NCI-H187 (cell line): Measurements from ENCODE around the gene NSUN6.
"Not testable (repeated sequence)": the region's sequence is repeated elsewhere in the genome, so short reads cannot be mapped to it uniquely, and the experiment has no call there.

Source experiments
- DNase-seq, 2 experiments: peaks; one replicate each; lab custom pipeline; 2025; lab: John Stamatoyannopoulos, UW

The NSUN6 gene

GRCh38 chr10:18607503-18608378, 43.6 kb downstream of the NSUN6 start:
- no peak for DNase-seq

GRCh38 chr10:18606051-18606695, 45.2 kb downstream of the NSUN6 start:
- DNase-seq: no peak

GRCh38 chr10:18601321-18601720, 50.1 kb downstream of the NSUN6 start:
- DNase-seq: no peak

DNA sequence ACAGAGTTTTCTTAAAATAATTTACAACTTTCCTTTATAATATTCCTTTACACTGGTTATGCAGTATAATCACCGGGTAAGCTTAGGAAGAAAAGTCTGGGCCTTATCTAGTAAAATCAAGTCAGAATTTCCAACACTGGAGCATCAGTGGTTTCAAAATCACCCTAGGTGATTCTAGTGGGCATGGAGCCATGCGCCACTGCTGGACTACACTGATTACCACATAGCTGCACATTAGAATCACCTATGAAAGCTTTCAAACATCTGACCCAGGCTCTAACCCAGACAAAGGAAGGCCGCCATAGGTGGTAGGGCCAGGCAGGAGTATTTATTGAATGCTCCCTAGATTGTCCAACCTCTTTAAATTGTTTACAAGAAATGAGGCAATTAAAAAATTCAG, 52.0 kb downstream of the NSUN6 start:
- DNase-seq: no peak

DNA sequence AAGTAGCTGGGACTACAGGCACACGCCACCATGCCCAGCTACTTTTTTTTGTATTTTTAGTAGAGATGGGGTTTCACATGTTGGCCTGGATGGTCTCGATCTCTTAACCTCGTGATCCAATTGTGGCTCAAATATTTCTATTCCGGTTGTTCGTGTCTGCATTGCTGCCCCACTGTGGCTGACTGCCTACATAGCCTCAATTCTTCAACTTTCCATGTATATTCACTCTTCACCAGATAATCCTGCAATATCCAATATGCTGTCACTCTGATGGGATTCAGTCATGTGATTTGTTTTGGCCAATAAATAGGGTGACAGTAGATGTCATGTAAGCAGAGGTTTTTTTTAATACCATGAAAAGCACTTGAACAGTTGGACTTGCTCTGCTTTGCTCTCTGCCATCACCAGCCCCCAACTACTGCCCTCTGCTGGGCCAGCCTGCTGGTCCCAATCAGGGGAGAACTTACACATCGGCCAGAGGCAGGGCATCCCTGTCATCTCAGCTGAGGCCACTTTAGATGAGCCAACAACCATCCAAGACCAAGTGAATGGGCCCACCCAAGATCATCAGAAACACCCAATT, 56.7 kb downstream of the NSUN6 start:
- no peak for DNase-seq

- DNase-seq: not testable (repeated sequence)
These were observed 60.2 kb downstream of the NSUN6 start for GRCh38 chr10:18591141-18591540.

DNA sequence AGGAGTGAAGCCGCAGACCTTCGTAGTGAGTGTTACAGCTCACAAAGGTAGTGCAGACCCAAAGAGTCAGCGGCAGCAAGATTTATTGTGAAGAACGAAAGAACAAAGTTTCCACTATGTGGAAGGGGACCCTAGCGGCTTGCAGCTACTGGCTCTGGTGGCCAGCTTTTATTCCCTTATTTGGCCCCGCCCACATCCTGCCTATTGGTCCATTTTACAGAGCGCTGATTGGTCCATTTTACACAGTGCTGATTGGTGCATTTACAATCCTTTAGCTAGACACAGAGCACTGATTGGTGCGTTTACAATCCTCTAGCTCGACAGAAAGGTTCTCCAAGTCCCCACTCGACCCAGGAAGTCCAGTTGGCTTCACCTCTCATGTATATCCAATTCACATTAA, 64.8 kb downstream of the NSUN6 start:
- not testable (repeated sequence) for DNase-seq

DNA sequence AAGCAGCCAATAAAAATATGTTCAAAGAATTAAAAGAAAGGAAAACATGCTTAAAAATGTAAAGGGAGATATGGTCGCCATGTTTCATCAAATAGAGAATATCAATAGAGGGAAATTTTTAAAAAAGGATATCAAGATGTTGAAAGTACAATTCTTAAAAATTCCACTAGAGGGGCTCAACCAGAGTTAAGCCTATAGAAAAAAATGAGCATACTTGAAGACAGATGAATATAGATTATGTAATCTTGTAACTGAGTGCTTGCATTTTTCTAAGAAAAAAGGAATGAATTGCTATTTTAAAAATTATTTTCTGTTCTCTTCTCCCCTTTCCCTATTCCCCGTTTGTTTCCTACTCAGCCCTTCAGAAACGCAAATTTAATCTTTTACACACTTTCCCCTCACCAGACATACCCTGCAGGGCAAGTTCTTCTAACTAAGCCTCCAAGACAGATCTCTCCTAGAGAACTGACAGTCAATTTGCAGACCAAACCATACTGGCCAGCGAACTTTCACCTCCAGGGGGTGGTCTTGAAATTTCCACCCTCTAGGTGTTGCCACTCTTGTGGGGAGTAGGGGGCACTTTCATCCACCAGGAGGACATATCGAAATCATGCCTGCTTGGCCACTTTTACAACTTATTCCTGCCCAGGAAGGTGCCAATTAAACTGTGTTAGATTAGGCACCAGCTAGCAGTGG, 67.7 kb downstream of the NSUN6 start:
- no peak for DNase-seq

DNA sequence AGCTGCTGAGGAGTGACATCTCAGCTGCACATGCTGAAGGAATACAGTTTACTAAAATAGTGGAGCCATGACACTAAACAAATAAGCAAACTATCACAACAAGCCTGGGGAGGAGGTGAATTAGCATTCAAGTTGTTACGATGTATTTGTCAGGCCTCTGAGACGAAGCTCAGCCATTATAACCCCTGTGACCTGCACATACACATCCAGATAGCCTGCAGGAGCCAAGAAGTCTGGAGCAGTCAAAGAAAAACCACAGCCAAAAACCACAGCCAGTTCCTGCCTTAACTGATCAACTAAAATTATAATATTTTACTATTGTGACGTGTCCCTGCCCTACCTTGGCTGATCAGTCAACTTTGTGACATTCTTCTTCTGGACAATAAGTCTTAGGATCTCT, 68.6 kb downstream of the NSUN6 start:
- no peak for DNase-seq

GRCh38 chr10:18577823-18578685, 73.3 kb downstream of the NSUN6 start:
- DNase-seq: no peak

- DNase-seq: no peak
These were observed 74.8 kb downstream of the NSUN6 start for GRCh38 chr10:18576586-18576985.

DNA sequence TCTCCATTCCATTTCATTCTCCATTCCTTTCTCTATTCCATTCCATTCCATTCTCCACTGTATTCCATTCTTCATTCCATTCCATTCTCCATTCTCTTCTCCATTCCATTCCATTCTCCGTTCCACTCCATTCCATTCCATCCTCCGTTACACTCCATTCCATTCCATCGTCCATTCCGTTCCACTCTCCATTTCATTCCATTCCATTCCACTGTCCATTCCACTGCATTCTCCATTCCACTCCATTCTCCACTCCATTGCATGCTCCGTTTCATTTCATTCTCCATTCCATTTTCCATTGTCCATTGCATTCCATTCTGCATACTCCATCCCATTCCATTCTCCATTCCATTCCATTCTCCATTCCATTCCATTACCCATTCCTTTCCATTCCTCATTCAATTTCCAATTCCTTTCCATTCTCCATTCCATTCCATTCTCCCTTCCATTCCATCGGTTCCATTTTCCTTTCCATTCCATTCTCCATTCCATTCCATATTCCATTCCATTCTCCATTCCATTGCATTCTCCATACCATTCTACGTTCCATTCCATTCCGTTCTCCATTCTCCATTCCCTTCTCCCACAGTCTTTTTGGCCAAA, 78.3 kb downstream of the NSUN6 start:
- DNase-seq: no peak

GRCh38 chr10:18571780-18572179, 79.6 kb downstream of the NSUN6 start:
- DNase-seq: no peak

DNA sequence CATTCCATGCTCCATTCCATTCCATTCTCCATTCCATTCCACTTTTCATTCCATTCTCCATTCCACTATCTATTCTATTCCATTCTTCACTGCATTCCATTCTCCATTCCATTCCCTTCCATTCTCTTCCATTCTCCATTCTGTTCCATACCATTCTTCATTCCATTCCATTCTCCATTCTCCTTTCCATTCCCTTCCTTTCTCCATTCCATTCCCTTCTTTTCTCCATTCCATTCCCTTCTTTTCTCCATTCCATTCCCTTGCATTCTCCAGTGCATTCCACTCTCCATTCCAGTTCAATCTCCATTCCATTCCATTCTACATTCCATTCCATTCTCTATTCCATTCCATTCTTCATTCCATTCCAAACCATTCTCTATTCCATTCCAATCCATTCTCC, 80.3 kb downstream of the NSUN6 start:
- DNase-seq: no peak

GRCh38 chr10:18570386-18570785, 81.0 kb downstream of the NSUN6 start:
- not testable (repeated sequence) for DNase-seq

DNA sequence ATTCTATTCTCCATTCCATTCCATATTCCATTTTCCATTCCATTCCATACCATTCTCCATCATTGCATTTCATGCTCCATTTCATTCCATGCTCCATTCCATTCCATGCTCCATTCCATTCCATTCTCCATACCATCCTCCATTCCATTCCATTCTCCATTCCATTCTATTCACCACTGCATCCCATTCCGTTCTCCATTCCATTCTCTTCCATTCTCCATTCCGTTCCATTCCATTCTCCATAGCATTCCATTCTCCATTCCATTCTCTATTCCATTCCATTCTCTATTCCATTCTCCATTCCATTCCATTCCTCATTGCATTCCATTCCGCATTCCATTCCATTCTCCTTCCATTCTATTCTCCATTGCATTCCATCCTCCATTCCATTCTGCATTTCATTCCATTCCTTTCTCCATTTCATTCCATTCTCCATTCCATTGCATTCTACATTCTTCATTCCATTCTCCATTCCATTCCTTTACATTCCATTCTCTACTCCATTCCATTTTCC, 84.0 kb downstream of the NSUN6 start:
- DNase-seq: no peak

- DNase-seq: no peak
These were observed 85.2 kb downstream of the NSUN6 start for GRCh38 chr10:18566177-18566576.

DNA sequence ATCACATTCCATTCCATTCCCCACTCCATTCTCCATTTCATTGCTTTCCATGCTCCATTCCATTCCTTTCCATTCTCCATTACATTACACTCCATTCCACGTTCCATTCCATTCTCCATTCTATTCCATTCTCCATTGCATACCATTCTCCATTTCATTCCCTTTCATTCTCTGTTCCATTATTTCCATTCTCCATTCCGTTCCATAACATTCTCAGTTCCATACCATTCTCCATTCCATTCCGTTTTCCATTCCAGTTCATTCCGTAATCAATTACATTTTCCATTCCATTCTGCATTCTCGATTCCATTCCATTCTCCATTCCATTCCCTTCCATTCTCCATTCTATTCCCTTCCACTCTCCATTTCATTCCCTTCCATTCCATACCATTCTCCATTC, 86.4 kb downstream of the NSUN6 start:
- DNase-seq: no peak

GRCh38 chr10:18563003-18563726, 88.2 kb downstream of the NSUN6 start:
- no peak for DNase-seq

DNA sequence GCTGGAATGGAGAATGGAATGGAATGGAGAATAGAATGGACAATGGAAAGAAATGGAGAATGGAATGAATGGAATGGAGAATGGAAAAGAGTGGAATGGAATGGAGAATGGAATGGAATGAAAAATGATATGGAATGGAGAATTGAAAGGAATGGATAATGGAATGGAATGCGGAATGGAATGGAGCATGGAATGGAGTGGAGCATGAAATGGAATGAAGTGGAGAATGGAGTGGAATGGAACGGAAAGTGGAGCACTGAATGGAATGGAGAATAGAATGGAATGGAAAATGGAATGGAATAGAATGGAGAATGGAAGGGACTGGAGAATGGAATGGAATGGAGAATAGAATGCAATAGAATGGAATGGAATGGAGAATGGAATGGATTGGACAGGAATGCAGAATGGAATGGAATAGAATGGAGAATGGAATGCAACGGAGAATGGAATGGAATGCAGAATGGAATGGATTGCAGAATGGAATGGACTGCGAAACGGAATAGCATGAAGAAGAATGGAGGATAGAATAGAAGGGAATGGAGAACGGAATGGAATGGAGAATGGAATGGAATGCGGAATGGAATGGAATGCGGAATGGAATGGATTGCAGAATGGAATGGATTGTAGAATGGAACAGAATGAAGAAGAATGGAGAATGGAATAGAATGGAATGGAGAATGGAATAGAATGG, 89.4 kb downstream of the NSUN6 start:
- DNase-seq: no peak
